Subcutaneous abdominal adipose tissue (tissue), 5 donors: ENCODE measurements around the gene NENF.

Experiments
- H3K27ac ChIP-seq: one replicate; pipeline ENCODE4 v1.7.0; 2013; ENCODE audit warnings: low read depth, mild to moderate bottlenecking, inconsistent platforms, low read length, moderate library complexity
- H3K27me3 ChIP-seq, 5 donors: one replicate each; pipeline ENCODE4 v1.7.0; 2013; ENCODE audit warnings: low read length in 5 of 5, inconsistent platforms in 1 of 5; ENCODE audit not compliant: control insufficient read depth in 5 of 5, insufficient read depth in 4 of 5
- H3K36me3 ChIP-seq, 5 donors: one replicate each; pipeline ENCODE4 v1.7.0; 2013; ENCODE audit warnings: low read length in 5 of 5; ENCODE audit not compliant: control insufficient read depth in 5 of 5, insufficient read depth in 5 of 5
- H3K4me1 ChIP-seq, 5 donors: one replicate each; pipeline ENCODE4 v1.7.0; 2013; ENCODE audit warnings: low read length in 5 of 5, mild to moderate bottlenecking in 3 of 5, moderate library complexity in 1 of 5; ENCODE audit not compliant: control insufficient read depth in 5 of 5, insufficient read depth in 5 of 5
- H3K4me3 ChIP-seq, 5 donors: one replicate each; pipeline ENCODE4 v1.7.0; 2013; ENCODE audit warnings: low read length in 5 of 5, low read depth in 1 of 5
- H3K9ac ChIP-seq, 5 donors: one replicate each; pipeline ENCODE4 v1.7.0; 2013; ENCODE audit warnings: low read length in 5 of 5, mild to moderate bottlenecking in 4 of 5, moderate library complexity in 3 of 5
- H3K9me3 ChIP-seq, 5 donors: one replicate each; pipeline ENCODE4 v1.7.0; 2013; ENCODE audit warnings: low read length in 5 of 5; ENCODE audit not compliant: control insufficient read depth in 5 of 5
- donor health status: healthy.
- donor health status: healthy.
- donor health status: healthy.
- donor health status: healthy.
- donor health status: healthy.

Gene NENF

DNA sequence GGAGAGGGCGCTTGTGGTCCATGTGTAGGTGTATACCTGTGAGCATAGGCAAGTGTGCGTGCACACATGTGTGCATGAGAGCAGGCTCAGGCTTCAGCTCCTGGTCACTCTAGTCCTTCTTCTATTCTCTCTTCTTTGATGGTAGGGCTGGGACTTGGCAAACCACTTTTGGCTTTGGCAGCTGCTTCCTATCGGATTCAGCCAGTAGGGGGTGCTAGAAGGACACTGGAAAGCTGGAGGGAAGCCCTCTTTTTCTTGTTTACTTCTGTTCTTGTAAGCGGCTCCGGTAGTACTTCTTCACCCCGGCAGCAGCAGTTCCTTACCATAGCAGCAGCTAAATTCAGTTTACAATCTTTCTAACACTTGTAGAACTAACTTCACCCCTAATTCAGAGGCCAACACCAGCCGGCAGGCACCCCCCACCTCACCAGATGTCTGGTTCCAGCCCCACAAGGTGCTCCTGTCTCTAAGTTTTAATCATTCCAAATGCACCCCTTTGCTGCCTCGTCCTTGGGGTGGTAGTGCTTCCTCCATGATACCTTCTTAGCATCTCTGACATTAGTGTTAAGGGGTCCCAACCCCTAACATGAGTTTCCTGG, 25.1 kb downstream of the NENF start:
- peaks cover 0 to 11% (median 3%) of the 10 kb centered on the region in 5 donors for H3K9me3 ChIP-seq
- H3K36me3 ChIP-seq, result no peaks in the 10 kb centered on the region
- no peaks in the 10 kb centered on the region for H3K27me3 ChIP-seq
- no peak overlapping the region for H3K27ac ChIP-seq
- H3K9ac ChIP-seq, result no peak overlapping the region
- peaks cover 2 to 14% (median 8%) of the 10 kb centered on the region in 5 donors for H3K4me1 ChIP-seq
- H3K4me3 ChIP-seq, result no peak overlapping the region

DNA sequence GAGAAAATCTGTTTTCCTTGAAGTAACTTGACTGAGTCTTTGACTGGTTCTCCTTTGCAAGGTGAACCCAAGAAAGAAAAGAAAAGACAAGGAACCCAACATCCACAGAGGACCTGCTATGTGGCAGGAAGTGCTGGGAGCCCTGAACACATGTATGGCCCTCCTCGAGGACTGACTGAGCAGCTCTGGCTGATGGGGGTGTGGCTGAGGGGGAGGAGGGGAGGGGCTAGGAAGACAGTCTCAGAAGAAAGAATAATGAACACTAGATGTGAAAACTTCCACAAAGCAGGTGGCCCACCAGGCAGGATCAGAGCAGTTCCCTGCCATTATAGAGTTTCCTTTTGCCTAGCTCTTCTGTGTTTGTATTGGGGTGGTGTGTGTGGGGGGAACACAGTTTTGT, 26.1 kb downstream of the NENF start:
- Histone ChIP-seq H3K36me3 (no peaks in the 10 kb centered on the region), H3K4me1 (peaks cover 2 to 10% (median 8%) of the 10 kb centered on the region in 5 donors), H3K9ac (no peak overlapping the region), H3K9me3 (peaks cover 0 to 11% (median 3%) of the 10 kb centered on the region in 5 donors), H3K27me3 (no peaks in the 10 kb centered on the region), H3K4me3 (no peak overlapping the region), H3K27ac (no peak overlapping the region)

DNA sequence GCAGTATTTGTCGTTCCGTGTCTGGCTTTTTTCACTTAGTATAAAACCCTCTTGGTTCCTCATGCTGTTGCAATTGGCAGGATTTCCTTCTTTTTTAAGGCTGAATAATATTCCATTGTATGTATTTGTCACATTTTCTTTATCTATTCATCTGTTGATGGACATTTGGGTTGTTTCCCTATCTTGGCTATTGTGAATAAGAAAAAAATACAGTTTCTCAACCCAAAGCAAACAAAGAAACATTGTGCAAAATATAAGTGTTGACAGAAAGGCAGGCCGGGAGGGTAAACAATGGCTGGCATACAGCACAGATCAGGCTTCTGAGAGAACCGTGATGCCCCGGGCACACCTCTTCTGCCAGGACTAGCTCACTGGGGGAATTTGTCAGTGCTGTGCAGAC, 26.9 kb downstream of the NENF start:
- Histone ChIP-seq H3K27ac (no peak overlapping the region), H3K27me3 (no peaks in the 10 kb centered on the region), H3K36me3 (no peaks in the 10 kb centered on the region), H3K4me3 (no peak overlapping the region), H3K9me3 (peaks cover 0 to 11% (median 3%) of the 10 kb centered on the region in 5 donors), H3K9ac (no peak overlapping the region), H3K4me1 (peaks cover 2 to 10% (median 8%) of the 10 kb centered on the region in 5 donors)

DNA sequence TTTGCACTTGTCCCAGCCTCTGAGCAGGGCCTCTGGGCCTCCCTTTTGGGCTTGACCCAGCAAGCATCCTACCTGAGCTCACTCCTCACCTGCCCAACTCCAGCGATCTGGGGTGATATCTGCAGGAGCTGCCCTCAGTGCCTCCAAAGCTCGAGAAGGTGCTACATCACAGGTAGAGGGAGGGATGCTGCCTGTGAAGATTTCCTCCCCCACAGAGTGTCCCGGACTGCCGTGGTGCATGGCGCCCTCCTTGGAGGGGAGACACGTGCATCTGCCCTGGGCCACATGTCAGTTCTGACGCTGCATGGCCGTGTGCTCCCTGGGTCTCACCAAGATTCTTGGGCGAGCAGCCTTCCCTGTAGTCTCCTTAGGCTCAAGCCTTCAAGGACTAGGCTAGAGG, 27.7 kb downstream of the NENF start:
- Histone ChIP-seq H3K9ac (no peak overlapping the region), H3K9me3 (peaks cover 0 to 11% (median 3%) of the 10 kb centered on the region in 5 donors), H3K27ac (no peak overlapping the region), H3K27me3 (no peaks in the 10 kb centered on the region), H3K4me1 (peaks cover 2 to 10% (median 8%) of the 10 kb centered on the region in 5 donors), H3K4me3 (no peak overlapping the region), H3K36me3 (no peaks in the 10 kb centered on the region)

DNA sequence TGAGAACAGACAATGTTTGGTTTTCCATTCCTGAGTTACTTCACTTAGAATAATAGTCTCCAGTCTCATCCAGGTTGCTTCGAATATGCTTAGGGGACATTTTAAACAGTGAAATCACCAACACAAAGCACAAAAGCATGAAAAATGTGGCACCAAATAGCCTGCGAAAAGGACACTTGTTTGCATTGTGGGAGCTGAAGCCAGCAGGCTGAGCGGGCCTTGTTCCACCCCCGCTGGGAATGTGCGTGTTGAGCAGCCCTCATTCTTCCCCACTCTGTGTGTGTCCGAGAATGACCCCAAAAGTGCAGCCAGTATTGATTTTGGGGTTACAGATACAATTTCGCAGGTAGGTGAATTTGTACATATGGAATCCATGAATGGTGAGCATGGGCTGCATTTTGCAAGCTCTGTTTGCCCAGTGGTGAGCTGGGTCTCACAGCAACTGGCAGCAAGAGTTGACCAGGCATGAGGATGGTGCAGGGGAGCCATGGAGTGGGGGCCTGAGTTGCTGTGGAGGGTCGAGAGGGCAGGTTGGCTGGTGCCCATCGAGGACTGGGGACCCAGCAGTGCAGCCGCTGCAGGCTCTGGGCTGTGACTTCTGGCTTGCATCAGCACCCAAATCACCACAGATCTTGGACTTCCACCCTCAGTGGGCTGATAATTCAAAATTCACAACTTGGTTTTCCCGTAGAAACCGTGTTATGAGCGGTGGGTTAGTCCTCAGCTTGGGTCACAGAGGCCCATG, 29.4 kb downstream of the NENF start:
- H3K4me3 ChIP-seq, result no peak overlapping the region
- no peak overlapping the region for H3K27ac ChIP-seq
- no peaks in the 10 kb centered on the region for H3K4me1 ChIP-seq
- no peaks in the 10 kb centered on the region for H3K27me3 ChIP-seq
- peaks cover 0 to 11% (median 3%) of the 10 kb centered on the region in 5 donors for H3K9me3 ChIP-seq
- no peaks in the 10 kb centered on the region for H3K36me3 ChIP-seq
- H3K9ac ChIP-seq, result no peak overlapping the region

DNA sequence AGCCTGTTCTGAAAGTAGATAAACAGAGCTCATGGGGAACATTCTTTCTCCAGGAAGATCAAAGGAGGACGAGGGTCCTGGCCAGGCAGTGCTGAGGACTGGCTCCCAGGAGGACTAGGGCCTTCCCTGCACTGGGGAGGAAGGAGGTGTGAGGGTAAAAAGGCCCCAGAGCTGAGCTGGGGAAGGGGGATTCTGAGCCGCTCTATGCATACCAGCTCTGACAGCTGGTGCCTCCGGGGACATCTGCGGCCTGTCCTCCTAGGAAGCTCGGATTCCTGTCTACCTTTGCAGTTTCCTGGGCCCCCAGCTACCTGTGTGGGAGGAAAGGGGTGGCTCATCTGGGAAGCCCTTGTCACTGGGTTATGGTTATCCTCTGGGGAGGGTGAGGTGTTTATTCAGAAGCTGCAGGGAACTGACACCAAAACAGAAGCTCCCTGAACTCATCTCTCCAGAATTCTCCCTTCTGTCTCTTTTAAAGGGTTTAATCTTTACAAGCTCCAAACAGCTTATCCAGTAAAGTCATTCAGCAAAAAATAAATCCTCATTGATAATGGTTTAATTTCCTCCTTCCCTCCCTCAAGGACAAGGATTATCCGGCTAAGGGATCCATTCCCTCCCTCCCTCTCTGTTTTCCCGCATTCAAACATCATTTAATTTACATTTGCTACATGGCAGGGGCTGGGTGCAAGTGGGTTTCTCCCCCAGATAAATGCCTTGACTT, 31.0 kb downstream of the NENF start:
- Histone ChIP-seq H3K4me3 (no peak overlapping the region), H3K36me3 (no peaks in the 10 kb centered on the region), H3K27ac (no peak overlapping the region), H3K4me1 (no peaks in the 10 kb centered on the region), H3K9me3 (no peaks in the 10 kb centered on the region), H3K9ac (no peak overlapping the region), H3K27me3 (no peaks in the 10 kb centered on the region)

DNA sequence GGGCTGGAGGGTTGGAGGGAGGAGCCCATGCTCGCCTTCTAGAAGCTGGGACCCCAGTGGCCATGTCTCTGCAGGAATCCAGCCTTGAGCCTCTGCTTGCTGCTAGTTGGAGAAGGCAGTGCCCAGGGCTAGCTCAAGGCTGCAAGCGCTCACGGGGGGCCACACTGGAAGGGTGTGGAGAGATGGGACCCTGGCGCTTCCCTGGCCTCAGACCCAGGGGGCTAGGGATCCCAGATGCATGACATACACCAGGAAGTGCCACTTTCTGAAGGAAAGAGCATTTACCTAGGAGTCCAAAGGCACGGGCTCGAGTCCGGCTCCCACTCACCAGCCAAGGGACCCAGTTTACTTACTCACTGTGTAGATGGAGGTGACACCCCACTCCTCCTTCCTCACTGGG, 32.6 kb downstream of the NENF start:
- H3K4me1 ChIP-seq, result peaks cover 2 to 7% (median 6%) of the 10 kb centered on the region in 5 donors
- no peaks in the 10 kb centered on the region for H3K27me3 ChIP-seq
- H3K9ac ChIP-seq, result no peak overlapping the region
- no peaks in the 10 kb centered on the region for H3K9me3 ChIP-seq
- H3K27ac ChIP-seq, result no peak overlapping the region
- H3K36me3 ChIP-seq, result no peaks in the 10 kb centered on the region
- H3K4me3 ChIP-seq, result no peak overlapping the region

DNA sequence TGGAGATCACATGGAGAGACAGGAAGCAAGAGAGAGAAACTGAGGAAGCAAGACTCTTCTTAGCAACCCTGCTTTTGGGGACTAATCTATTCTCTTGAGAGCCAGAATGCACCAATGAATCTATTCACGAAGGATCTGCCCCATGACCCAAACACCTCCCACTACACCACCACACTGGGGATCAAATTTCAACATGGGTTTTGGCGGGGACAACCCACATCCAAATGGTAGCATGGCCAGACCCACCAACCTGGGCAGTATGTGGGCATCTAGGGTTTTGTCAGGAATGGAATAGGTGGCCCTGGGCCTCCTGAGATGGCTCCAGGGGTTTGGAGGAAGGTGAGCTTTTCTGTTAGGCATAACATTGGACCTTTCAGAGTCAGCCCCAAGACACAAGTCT, 33.7 kb downstream of the NENF start:
- no peaks in the 10 kb centered on the region for H3K36me3 ChIP-seq
- H3K27me3 ChIP-seq, result no peaks in the 10 kb centered on the region
- H3K9me3 ChIP-seq, result no peaks in the 10 kb centered on the region
- peaks cover 2 to 11% (median 10%) of the 10 kb centered on the region in 5 donors for H3K4me1 ChIP-seq
- no peak overlapping the region for H3K4me3 ChIP-seq
- no peak overlapping the region for H3K9ac ChIP-seq
- no peak overlapping the region for H3K27ac ChIP-seq

DNA sequence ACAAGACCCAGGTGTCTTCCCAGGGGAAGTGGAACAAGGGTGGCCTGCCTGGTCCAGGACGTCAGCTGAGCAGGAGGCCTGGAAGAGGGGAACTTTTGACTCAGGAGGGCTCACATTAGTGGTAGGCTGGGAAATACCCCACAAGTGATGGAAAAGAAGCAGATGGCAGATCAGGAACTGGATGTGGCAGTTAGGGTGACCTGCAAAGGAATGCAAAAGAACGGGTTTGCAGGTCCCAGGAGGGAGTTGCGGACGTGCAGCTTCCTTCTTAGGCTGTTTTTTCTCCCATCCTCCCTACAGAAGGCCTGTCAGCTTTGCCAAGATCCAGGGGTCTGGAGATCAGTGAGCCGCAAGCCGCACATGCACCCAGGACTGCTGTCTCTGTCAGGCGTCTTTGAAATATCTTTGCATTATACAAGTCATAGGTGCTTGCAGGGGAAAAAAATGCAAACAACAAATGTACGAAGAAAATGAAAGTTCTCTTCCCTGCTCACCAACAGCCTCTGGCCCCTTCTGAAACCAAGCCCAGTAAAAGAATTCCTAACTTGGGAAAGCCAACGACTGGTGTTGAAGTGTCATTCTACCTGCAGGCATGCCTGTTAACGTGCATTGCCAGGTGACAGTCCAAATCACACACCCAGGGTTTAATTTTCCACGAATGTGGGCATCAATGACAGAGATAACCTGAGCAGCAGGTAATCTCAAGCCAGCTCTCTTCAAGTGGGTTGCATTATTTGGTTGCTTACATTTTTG, 34.4 kb downstream of the NENF start:
- H3K9ac ChIP-seq, result no peak overlapping the region
- H3K36me3 ChIP-seq, result no peaks in the 10 kb centered on the region
- no peak overlapping the region for H3K4me3 ChIP-seq
- H3K9me3 ChIP-seq, result no peaks in the 10 kb centered on the region
- no peaks in the 10 kb centered on the region for H3K27me3 ChIP-seq
- H3K4me1 ChIP-seq, result peaks cover 2 to 11% (median 10%) of the 10 kb centered on the region in 5 donors
- no peak overlapping the region for H3K27ac ChIP-seq
